GM15510 (cell line): ENCODE data around the gene MRC2.

ENCODE experiments used
- POLR2A ChIP-seq: IDR thresholded peaks from 3 replicates; pipeline ENCODE4 v1.6.1; 2011; ENCODE audit warnings: borderline replicate concordance; ENCODE audit not compliant: insufficient read length; ENCODE audit errors: extremely low read depth

MRC2 gene

GRCh38 chr17:62660629-62661118 is 33.2 kb downstream of the MRC2 start:
- TF ChIP-seq POLR2A: no peak

DNA sequence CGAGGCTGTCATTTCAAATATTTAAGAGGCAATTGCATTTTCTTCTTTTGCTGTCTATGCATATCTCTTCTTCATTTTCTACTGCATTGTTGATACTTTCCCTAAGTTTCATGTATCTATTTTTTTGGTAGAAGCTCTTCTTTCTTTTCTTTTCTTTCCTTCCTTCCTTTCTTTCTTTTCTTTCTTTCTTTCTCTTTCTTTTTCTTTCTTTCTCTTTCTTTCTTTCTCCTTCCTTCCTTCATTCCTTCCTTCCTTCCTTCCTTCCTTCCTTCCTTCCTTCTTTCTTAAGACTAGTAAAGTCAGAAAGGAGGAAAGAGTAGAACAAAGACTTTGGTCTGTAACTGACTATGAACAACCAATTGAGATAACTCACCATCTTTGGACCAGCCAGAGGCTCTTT is 33.9 kb downstream of the MRC2 start:
- TF ChIP-seq POLR2A: no peak

GRCh38 chr17:62662855-62663254 is 35.4 kb downstream of the MRC2 start:
- no peak for TF ChIP-seq POLR2A

DNA sequence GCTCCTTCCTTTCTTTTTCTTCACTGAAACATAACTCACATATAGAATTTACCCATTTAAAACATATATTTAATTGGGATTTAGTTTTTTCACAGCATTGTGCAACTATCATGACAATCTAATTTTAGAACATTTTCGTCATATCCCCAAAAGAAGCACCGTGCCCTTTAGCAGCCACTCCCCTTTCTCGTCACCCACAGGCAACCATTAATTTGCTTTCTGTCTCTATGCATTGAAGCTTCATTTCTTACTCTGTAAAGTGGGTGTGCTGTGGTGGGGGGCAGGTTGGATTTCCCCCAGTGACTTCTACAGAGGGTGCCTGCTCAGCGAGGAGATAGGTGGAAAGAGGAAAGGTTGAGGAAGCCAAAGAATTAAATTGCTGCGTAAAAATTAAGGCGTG is 35.8 kb downstream of the MRC2 start:
- TF ChIP-seq POLR2A: no peak

DNA sequence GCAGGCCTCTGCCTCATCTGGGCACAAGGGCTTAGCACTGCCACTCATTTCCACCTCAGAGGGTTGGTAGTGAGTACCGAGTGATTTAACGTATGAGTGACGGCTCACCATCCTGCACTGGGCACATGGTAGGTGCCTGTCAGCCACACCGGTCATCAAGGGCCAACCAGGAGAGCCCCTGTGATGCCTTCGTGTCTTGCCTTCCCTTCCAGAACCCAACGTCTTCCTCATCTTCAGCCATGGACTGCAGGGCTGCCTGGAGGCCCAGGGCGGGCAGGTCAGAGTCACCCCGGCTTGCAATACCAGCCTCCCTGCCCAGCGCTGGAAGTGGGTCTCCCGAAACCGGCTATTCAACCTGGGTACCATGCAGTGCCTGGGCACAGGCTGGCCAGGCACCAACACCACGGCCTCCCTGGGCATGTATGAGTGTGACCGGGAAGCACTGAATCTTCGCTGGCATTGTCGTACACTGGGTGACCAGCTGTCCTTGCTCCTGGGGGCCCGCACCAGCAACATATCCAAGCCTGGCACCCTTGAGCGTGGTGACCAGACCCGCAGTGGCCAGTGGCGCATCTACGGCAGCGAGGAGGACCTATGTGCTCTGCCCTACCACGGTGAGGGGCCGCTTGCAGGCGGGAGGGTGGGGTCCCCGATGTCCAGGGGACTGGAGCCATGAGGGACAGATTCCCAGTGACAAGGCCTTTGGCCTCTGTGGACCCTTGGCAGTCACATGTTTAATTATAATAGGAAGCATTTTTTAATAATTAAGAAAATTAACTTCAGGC is 37.1 kb downstream of the MRC2 start:
- no peak for TF ChIP-seq POLR2A

DNA sequence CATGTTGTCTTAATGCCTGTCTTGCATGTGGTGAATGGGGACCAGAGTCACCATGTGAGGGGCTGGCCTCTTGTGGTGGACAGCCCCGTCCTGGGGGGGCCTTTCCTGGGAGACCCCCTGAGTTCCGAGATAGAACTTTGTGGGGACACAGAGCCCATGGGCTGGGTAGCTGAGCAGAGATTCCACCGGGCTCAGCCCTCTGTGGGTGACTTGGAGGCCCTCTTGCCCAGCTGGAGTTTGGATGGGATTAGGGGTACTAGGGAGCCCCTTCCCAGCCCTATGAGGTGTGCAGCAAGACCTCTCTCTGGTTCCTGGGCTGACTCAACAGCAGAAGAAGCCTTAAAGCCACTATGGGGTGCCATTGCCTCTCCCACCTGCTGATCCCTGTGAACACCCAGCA is 38.1 kb downstream of the MRC2 start:
- TF ChIP-seq POLR2A: no peak

- no peak for TF ChIP-seq POLR2A
These were observed 38.8 kb downstream of the MRC2 start for GRCh38 chr17:62666061-62666800.

DNA sequence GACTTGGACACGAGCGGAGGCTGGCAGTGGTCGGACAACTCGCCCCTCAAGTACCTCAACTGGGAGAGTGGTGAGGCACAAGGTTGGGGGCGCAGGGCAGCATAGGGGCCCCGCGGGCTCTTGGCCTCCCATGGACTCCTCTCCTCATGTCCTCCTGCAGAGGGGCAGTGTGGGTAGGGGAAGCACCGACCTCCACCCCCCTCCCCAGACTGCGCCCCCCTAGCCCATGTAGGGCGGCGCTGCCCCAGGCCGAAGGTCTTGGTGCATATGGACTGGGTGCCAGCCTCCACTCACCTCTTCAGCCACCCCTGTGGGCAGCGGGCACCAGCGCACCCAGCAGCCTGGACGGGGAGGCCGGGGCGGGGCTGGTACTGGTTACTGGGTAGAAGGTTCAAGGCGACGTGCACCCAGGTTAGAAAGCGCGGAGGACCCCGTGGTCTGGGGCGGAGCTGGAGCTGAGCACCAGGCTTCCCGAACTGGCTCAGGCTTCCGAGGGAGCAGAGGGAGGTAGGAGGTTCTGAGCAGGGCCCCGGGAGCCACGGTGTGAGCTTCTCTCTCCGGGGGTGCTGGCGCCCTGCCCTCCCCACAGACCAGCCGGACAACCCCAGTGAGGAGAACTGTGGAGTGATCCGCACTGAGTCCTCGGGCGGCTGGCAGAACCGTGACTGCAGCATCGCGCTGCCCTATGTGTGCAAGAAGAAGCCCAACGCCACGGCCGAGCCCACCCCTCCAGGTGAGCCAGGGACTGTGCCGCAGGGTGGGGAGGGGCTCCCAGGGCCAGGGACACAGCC is 39.5 kb downstream of the MRC2 start:
- no peak for TF ChIP-seq POLR2A

DNA sequence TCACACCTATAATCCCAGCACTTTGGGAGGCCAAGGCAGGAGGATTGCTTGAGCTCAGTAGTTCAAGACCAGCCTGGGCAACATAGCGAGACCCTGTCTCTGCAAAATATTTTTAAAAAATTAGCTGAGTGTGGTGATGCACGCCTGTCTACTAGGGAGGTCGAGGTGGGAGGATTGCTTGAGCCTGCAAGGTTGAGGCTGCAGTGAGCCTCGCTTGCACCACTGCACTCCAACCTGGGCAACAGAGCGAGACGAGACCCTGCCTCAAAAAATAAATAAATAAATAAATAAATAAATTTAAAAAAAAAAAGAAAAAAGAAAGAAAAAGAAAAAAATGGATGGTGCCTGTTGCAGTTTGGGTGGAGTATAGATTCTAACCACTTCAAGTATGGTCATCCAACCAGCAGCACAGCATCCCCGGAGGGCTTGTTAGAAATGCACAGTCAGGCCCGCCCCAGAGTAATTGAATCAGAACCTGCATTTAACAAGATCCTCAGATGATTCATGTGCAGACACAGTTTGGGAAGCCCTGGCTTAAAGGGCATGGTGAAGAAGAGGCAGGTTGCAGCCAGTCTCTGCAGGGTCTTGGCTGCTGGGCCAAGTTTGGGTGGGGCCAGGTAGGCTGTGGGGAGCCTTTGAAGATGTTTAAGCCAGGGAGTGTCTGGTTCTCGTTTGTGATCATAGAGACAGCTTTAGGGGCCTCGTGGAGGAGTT is 40.8 kb downstream of the MRC2 start:
- TF ChIP-seq POLR2A: no peak

GRCh38 chr17:62670202-62670821 is 42.8 kb downstream of the MRC2 start:
- TF ChIP-seq POLR2A: no peak

- TF ChIP-seq POLR2A: no peak
These were observed 44.1 kb downstream of the MRC2 start for GRCh38 chr17:62671553-62671952.

- TF ChIP-seq POLR2A: no peak
These were observed 45.5 kb downstream of the MRC2 start for GRCh38 chr17:62672957-62673356.

- no peak for TF ChIP-seq POLR2A
These were observed 46.3 kb downstream of the MRC2 start for GRCh38 chr17:62673614-62674362.
